Mucosa of descending colon (tissue), 3 donors: ENCODE results near the gene KIF9. TPM values are rescaled to one million over a fixed set of nuclear protein-coding genes. Genes with fewer than 3 reads are reported as not detected.
"Not testable (repeated sequence)": the region's sequence is repeated elsewhere in the genome, so short reads cannot be mapped to it uniquely, and the experiment has no call there.

ENCODE experiments used
- ATAC-seq: fragments of 200-7000 bp; cut with Tn5 transposase; one replicate; pipeline ENCODE4 v1.9.1; 2020; ENCODE audit warnings: mild to moderate bottlenecking, moderate library complexity
- DNase-seq, 3 donors: peaks; one replicate each; pipeline ENCODE4 v3.0.0-alpha.2; 2020
- H3K36me3 ChIP-seq: fragments of 200-600 bp; one replicate; pipeline ENCODE4 v1.8.0; 2021; ENCODE audit warnings: low read depth, mild to moderate bottlenecking
- H3K4me1 ChIP-seq: fragments of 200-600 bp; one replicate; pipeline ENCODE4 v1.8.0; 2021; ENCODE audit warnings: low read depth, mild to moderate bottlenecking
- H3K4me3 ChIP-seq: fragments of 200-600 bp; one replicate; pipeline ENCODE4 v1.8.0; 2021; ENCODE audit warnings: mild to moderate bottlenecking
- H3K9me3 ChIP-seq: fragments of 200-600 bp; one replicate; pipeline ENCODE4 v1.8.0; 2021; ENCODE audit warnings: mild to moderate bottlenecking
- CTCF ChIP-seq: fragments of 200-600 bp; IDR thresholded peaks from one replicate; pipeline ENCODE4 v1.8.0; 2022; ENCODE audit warnings: antibody characterized with exemption, mild to moderate bottlenecking
- intact Hi-C, 2 donors: fragments of 100-400 bp; cut with DNase I in 1 of 2; cut with micrococcal nuclease in 1 of 2; formaldehyde crosslinking; loops; one replicate each; pipeline versions ENCODE4 v1.11.0 to v1.11.1; 2022; cut with DNase I, micrococcal nuclease
- total RNA-seq, 3 donors: library from RNA; stranded (reverse); fragmentation: NEBNext Ultra II Directional in 2 of 3; extraction: Animal tissue kit (Norgen Biotek cat#: 25700) in 2 of 3; gene quantifications; one replicate each; pipeline versions ENCODE4 v1.2.1 to v1.2.4, GENCODE V29; 2021 to 2023
- donor health status: DM: no; HTN: no; CAD: no; lungs with moderate emphysema.
- donor health status: DM: no; HTN: no; CAD: no.
- donor health status: DM: no; HTN: yes; CAD: no.

The KIF9 gene
- total RNA-seq, 3 donors from 2014 or later, result 5.8 to 9.5 (median 6.1) TPM

GRCh38 chr3:47227678-47228077 is 54.9 kb downstream of the KIF9 start:
- DNase-seq (peak in 1 of 3 donors; percentile 16), ATAC-seq (peak; percentile 56)
- TF ChIP-seq CTCF, result no peak
- no peak overlapping the region for H3K4me3 ChIP-seq
- no peaks in the 10 kb centered on the region for H3K36me3 ChIP-seq
- no peaks in the 10 kb centered on the region for H3K4me1 ChIP-seq
- H3K9me3 ChIP-seq, result no peaks in the 10 kb centered on the region
- intact Hi-C loops, result no loop called here

- no peak overlapping the region for H3K4me3 ChIP-seq
Measured at GRCh38 chr3:47225310-47225906, 57.2 kb downstream of the KIF9 start.

GRCh38 chr3:47223755-47224154 is 58.8 kb downstream of the KIF9 start:
- no peak for DNase-seq
- intact Hi-C loops, result no loop called here
- no peak overlapping the region for H3K4me3 ChIP-seq
- no peak for TF ChIP-seq CTCF
- ATAC-seq, result no peak
- H3K36me3 ChIP-seq, result no peaks in the 10 kb centered on the region
- no peaks in the 10 kb centered on the region for H3K9me3 ChIP-seq
- no peaks in the 10 kb centered on the region for H3K4me1 ChIP-seq

More at GRCh38 chr3:47225310-47225906, 57.2 kb downstream of the KIF9 start:
- no peaks in the 10 kb centered on the region for H3K4me1 ChIP-seq
- no peaks in the 10 kb centered on the region for H3K9me3 ChIP-seq
- ATAC-seq, result no peak
- DNase-seq, result peak in 1 of 3 donors; percentile 11
- no peaks in the 10 kb centered on the region for H3K36me3 ChIP-seq
- intact Hi-C loops, result no loop called here
- no peak for TF ChIP-seq CTCF

- no peak for TF ChIP-seq CTCF
- no peaks in the 10 kb centered on the region for H3K9me3 ChIP-seq
- ATAC-seq, result no peak
- intact Hi-C loops, result no loop called here
- no peaks in the 10 kb centered on the region for H3K4me1 ChIP-seq
- H3K4me3 ChIP-seq, result no peak overlapping the region
- H3K36me3 ChIP-seq, result no peaks in the 10 kb centered on the region
- no peak for DNase-seq
Measured at GRCh38 chr3:47221798-47222197, 60.8 kb downstream of the KIF9 start.

GRCh38 chr3:47210863-47211405 is 71.7 kb downstream of the KIF9 start:
- DNase-seq (no peak), ATAC-seq (no peak)
- H3K36me3 ChIP-seq, result no peaks in the 10 kb centered on the region
- no peaks in the 10 kb centered on the region for H3K4me1 ChIP-seq
- intact Hi-C loops, result no loop called here
- H3K9me3 ChIP-seq, result no peaks in the 10 kb centered on the region
- TF ChIP-seq CTCF, result no peak
- no peak overlapping the region for H3K4me3 ChIP-seq

- intact Hi-C loops, H3K9me3 ChIP-seq, ATAC-seq, H3K4me3 ChIP-seq, H3K36me3 ChIP-seq, DNase-seq, H3K4me1 ChIP-seq: not testable (repeated sequence)
Measured at GRCh38 chr3:47206022-47206421, 76.6 kb downstream of the KIF9 start.
